SU-DHL-6 (cell line): ENCODE data around the gene REXO2.

ENCODE experiments used
- H2AFZ ChIP-seq: fragments of 200-600 bp; sonication (generic); 2 replicates; pipeline ENCODE4 v1.6.1; 2014; ENCODE audit warnings: low read depth, mild to moderate bottlenecking, moderate library complexity, mixed read lengths, antibody characterized with exemption, low read length; ENCODE audit not compliant: severe bottlenecking
- H3F3A ChIP-seq: fragments of 200-600 bp; shearing (Covaris generic); 2 replicates; pipeline ENCODE4 v1.6.0; 2016; ENCODE audit warnings: antibody characterized with exemption, mild to moderate bottlenecking; ENCODE audit not compliant: insufficient read depth
- H3K27ac ChIP-seq: fragments of 200-600 bp; sonication (generic); 2 replicates; pipeline ENCODE4 v1.5.1; 2016; ENCODE audit warnings: low read depth, mild to moderate bottlenecking, low read length, moderate library complexity, mixed read lengths
- H3K27me3 ChIP-seq: fragments of 200-600 bp; sonication (generic), shearing (Covaris generic); 2 replicates; pipeline ENCODE4 v1.6.0; 2014; ENCODE audit warnings: mild to moderate bottlenecking, low read length
- H3K36me3 ChIP-seq: fragments of 200-600 bp; sonication (generic); 2 replicates; pipeline ENCODE4 v1.6.1; 2014; ENCODE audit warnings: mild to moderate bottlenecking, low read length, mixed read lengths
- H3K4me2 ChIP-seq: fragments of 300-600, 200-600 bp; shearing (Covaris generic), sonication (generic); 2 replicates; pipeline ENCODE4 v1.6.0; 2014; ENCODE audit warnings: low read length, low read depth, mild to moderate bottlenecking; ENCODE audit not compliant: poor library complexity, severe bottlenecking
- H3K4me3 ChIP-seq: fragments of 200-600 bp; sonication (generic); 2 replicates; pipeline ENCODE4 v1.5.1; 2014; ENCODE audit warnings: antibody characterized with exemption, low read length, mild to moderate bottlenecking, mixed read lengths; ENCODE audit not compliant: insufficient read depth, poor library complexity, severe bottlenecking
- H3K79me2 ChIP-seq: fragments of 200-600 bp; sonication (generic); 2 replicates; pipeline ENCODE4 v1.6.1; 2014; ENCODE audit warnings: mild to moderate bottlenecking, low read length, moderate library complexity; ENCODE audit not compliant: insufficient read depth
- H3K9ac ChIP-seq: fragments of 200-600 bp; sonication (generic); 2 replicates; pipeline ENCODE4 v1.7.0; 2014; ENCODE audit warnings: mild to moderate bottlenecking, low read length
- H3K9me2 ChIP-seq: fragments of 200-600 bp; sonication (generic); replicated peaks from 2 replicates; pipeline ENCODE4 v1.6.1; 2014; ENCODE audit warnings: low read length; ENCODE audit not compliant: insufficient read depth
- H3K9me3 ChIP-seq: fragments of 200-600 bp; sonication (generic); 2 replicates; pipeline ENCODE4 v1.6.1; 2014; ENCODE audit warnings: low read length, mixed read lengths; ENCODE audit not compliant: insufficient read depth
- H4K20me1 ChIP-seq: fragments of 200-600 bp; sonication (generic); 2 replicates; pipeline ENCODE4 v1.6.1; 2014; ENCODE audit warnings: low read depth, mild to moderate bottlenecking, antibody characterized with exemption, low read length, moderate library complexity, mixed read lengths
- CTCF ChIP-seq: fragments of 200-600 bp; sonication (generic); IDR thresholded peaks from one replicate; pipeline ENCODE4 v1.5.1; 2017; ENCODE audit warnings: antibody characterized with exemption, mild to moderate bottlenecking, low read length, moderate library complexity; ENCODE audit not compliant: insufficient read depth, poor library complexity, severe bottlenecking
- EZH2phosphoT487 ChIP-seq: fragments of 200-600 bp; sonication (generic), shearing (Covaris generic); conservative IDR thresholded peaks from 2 replicates; pipeline ENCODE4 v1.6.1; 2018; ENCODE audit warnings: mild to moderate bottlenecking, antibody characterized with exemption, low read length, moderate library complexity, mixed read lengths

REXO2 gene

DNA sequence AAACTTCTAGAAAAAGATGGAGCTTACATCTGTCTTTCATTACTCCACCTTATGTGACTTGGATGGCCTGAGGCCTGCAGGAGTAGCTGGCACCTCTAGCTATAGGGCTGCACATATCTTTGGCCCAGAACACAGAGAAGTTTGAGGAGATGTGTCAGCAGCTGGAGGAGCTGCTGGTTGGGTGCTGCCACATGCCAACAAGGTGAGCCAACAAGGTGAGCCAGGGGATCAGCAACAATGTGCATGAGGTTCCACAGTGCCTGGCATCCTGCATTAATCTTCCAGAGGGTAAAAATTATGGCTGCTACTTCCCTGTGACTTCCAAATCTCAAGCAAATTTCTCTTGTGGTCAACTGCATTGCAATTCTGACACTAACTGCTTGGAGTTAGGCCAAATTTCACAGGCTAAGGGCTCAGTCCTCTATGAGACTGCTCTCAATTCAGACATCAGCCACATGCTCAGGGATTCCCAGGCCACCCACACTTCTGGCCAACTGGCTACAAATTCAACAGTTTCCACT, 22.8 kb upstream of the REXO2 start:
- Histone ChIP-seq H4K20me1 (no peaks in the 10 kb centered on the region), H3K9me2 (no peaks in the 10 kb centered on the region), H2AFZ (no peak overlapping the region), H3K9me3 (no peaks in the 10 kb centered on the region), H3K27me3 (no peaks in the 10 kb centered on the region), H3K27ac (no peak overlapping the region), H3K36me3 (no peaks in the 10 kb centered on the region; the same call in 1 of the 2 replicates), H3K4me2 (no peak overlapping the region), H3K79me2 (no peaks in the 10 kb centered on the region), H3K9ac (no peak overlapping the region), H3F3A (peaks cover 3% of the 10 kb centered on the region; the same call in 1 of the 2 replicates), H3K4me3 (no peak overlapping the region)
- TF ChIP-seq EZH2phosphoT487, result no peak
- TF ChIP-seq CTCF, result no peak

GRCh38 chr11:114426280-114426679, 13.0 kb upstream of the REXO2 start:
- Histone ChIP-seq H3K9ac (no peak overlapping the region), H3K36me3 (no peaks in the 10 kb centered on the region), H3K4me2 (no peak overlapping the region), H3K9me3 (no peaks in the 10 kb centered on the region), H3F3A (no peaks in the 10 kb centered on the region), H4K20me1 (no peaks in the 10 kb centered on the region), H3K27me3 (no peaks in the 10 kb centered on the region), H3K4me3 (no peak overlapping the region), H3K79me2 (no peaks in the 10 kb centered on the region), H3K27ac (no peak overlapping the region), H2AFZ (no peak overlapping the region), H3K9me2 (no peaks in the 10 kb centered on the region)
- TF ChIP-seq CTCF (no peak), EZH2phosphoT487 (no peak)

DNA sequence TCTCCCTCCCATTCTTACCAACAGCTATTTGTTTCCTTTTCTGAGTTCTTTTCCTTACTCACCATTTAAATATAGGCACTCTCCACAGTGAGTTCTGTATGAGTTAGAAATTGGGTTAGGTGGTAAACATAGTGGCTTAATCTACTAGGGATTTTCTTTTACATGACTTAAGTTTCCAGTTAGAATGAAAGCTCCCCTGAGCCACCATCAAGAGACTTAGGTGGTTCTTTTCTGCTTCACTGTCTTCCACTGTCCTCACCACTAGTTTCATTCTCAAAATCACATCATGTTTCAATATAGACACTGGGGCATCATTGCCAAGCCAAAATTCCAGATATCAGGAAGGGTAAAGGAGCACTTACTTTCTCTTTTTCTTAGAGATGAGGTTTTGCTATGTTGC, 9.0 kb upstream of the REXO2 start:
- Histone ChIP-seq H3K27ac (no peak overlapping the region), H2AFZ (no peak overlapping the region)

More for the DNA sequence above, 9.0 kb upstream of the REXO2 start:
- no peaks in the 10 kb centered on the region for H3K79me2 ChIP-seq
- H3K27me3 ChIP-seq, result no peaks in the 10 kb centered on the region
- no peaks in the 10 kb centered on the region for H3K36me3 ChIP-seq
- no peaks in the 10 kb centered on the region for H3K9me2 ChIP-seq
- H3K9me3 ChIP-seq, result no peaks in the 10 kb centered on the region
- H3F3A ChIP-seq, result no peaks in the 10 kb centered on the region
- no peak overlapping the region for H3K4me2 ChIP-seq
- H3K4me3 ChIP-seq, result no peak overlapping the region
- H4K20me1 ChIP-seq, result no peaks in the 10 kb centered on the region
- no peak overlapping the region for H3K9ac ChIP-seq
- no peak for TF ChIP-seq CTCF
- TF ChIP-seq EZH2phosphoT487, result no peak
